Ascending aorta (tissue), 2 donors: ENCODE measurements around the gene PXDN. TPM values are rescaled to one million over a fixed set of nuclear protein-coding genes. Genes with fewer than 3 reads are reported as not detected.

Experiments used
- DNase-seq, 2 donors: peaks; one replicate each; pipeline ENCODE4 v3.0.0-alpha.2; 2019; ENCODE audit warnings: low spot score in 2 of 2
- H3K27ac ChIP-seq, 2 donors: fragments of 200-600 bp; sonication (generic); one replicate each; pipeline ENCODE4 v1.5.1; 2016 to 2017; ENCODE audit warnings: mild to moderate bottlenecking in 1 of 2
- H3K27me3 ChIP-seq: fragments of 200-600 bp; sonication (generic); one replicate; pipeline ENCODE4 v1.5.1; 2017
- H3K36me3 ChIP-seq, 2 donors: fragments of 200-600 bp; sonication (generic); one replicate each; pipeline ENCODE4 v1.5.1; 2016
- H3K4me1 ChIP-seq, 2 donors: fragments of 200-600 bp; sonication (generic); one replicate each; pipeline ENCODE4 v1.5.1; 2016 to 2017; ENCODE audit warnings: mild to moderate bottlenecking in 1 of 2
- H3K4me3 ChIP-seq, 2 donors: fragments of 200-600 bp; sonication (generic); one replicate each; pipeline ENCODE4 v1.5.1; 2016 to 2017; ENCODE audit warnings: mild to moderate bottlenecking in 1 of 2
- H3K9me3 ChIP-seq, 2 donors: fragments of 200-600 bp; sonication (generic); one replicate each; pipeline ENCODE4 v1.5.1; 2016
- CTCF ChIP-seq, 3 experiments: fragments of 200-600 bp in 2 of 3; fragments of 450-650 bp in 1 of 3; sonication (generic) in 2 of 3; IDR thresholded peaks; one replicate each; pipeline ENCODE4 v1.5.1; 2016 to 2019; ENCODE audit warnings: antibody characterized with exemption in 3 of 3, mild to moderate bottlenecking in 1 of 3, moderate library complexity in 1 of 3
- intact Hi-C: fragments of 100-400 bp; cut with DNase I; formaldehyde crosslinking; loops from one replicate; pipeline ENCODE4 v1.15.1; 2023
- total RNA-seq: library from RNA; depleted of rRNA; stranded (reverse); fragments of >200 nt; gene quantifications from one replicate; pipeline ENCODE4 v1.1.0, GENCODE V29; 2016

PXDN gene
- total RNA-seq, 1 donor from 2014 or later, result 188 TPM

- H3K4me3 ChIP-seq, result no peak overlapping the region
- no peaks in the 10 kb centered on the region for H3K9me3 ChIP-seq
- peak overlapping the region; percentile 49 to 58 for H3K27ac ChIP-seq
- intact Hi-C loops, result no loop called here
- peaks cover 4 to 26% of the 10 kb centered on the region in 2 donors for H3K4me1 ChIP-seq
- DNase-seq, result peak in 1 of 2 donors; percentile 53
- no peak for TF ChIP-seq CTCF (IDR thresholded peaks at IDR 0.05)
- no peaks in the 10 kb centered on the region for H3K27me3 ChIP-seq
- peaks cover 35 to 47% of the 10 kb centered on the region in 2 donors for H3K36me3 ChIP-seq
Measured at GRCh38 chr2:1645761-1646476, 98.4 kb downstream of the PXDN start.

GRCh38 chr2:1644427-1644826, 99.9 kb downstream of the PXDN start:
- Histone ChIP-seq H3K4me3 (no peak overlapping the region), H3K36me3 (peaks cover 36 to 61% of the 10 kb centered on the region in 2 donors), H3K27me3 (no peaks in the 10 kb centered on the region), H3K9me3 (no peaks in the 10 kb centered on the region), H3K27ac (no peak overlapping the region), H3K4me1 (peaks cover 3 to 18% of the 10 kb centered on the region in 2 donors)
- DNase-seq, result peak in 1 of 2 donors; percentile 40
- intact Hi-C loops, result loop anchor here (5.0 kb wide), 1 partner anchor 52 kb away; no protein-coding TSS in a partner anchor
- no peak for TF ChIP-seq CTCF (IDR thresholded peaks at IDR 0.05)

- Histone ChIP-seq H3K4me3 (peak overlapping the region in 1 of 2 donors; percentile 48), H3K27ac (peak overlapping the region; percentile 71), H3K27me3 (no peaks in the 10 kb centered on the region), H3K9me3 (no peaks in the 10 kb centered on the region), H3K36me3 (peaks cover 36 to 61% of the 10 kb centered on the region in 2 donors), H3K4me1 (peaks cover 3 to 18% of the 10 kb centered on the region in 2 donors)
- no peak for TF ChIP-seq CTCF (IDR thresholded peaks at IDR 0.05)
- DNase-seq, result peak in 1 of 2 donors; percentile 79
- intact Hi-C loops, result loop anchor here (1.0 to 5.0 kb wide), 2 partner anchors 8 to 51 kb away; no protein-coding TSS in a partner anchor
Measured at GRCh38 chr2:1642993-1643619, 101.2 kb downstream of the PXDN start.

- Histone ChIP-seq H3K36me3 (peaks cover 27 to 57% of the 10 kb centered on the region in 2 donors), H3K9me3 (no peaks in the 10 kb centered on the region), H3K4me3 (peak overlapping the region in 1 of 2 donors; percentile 48), H3K27me3 (no peaks in the 10 kb centered on the region), H3K27ac (peak overlapping the region; percentile 71), H3K4me1 (peaks cover 3 to 18% of the 10 kb centered on the region in 2 donors)
- peak in 1 of 2 donors; percentile 69 for DNase-seq
- TF ChIP-seq CTCF (IDR thresholded peaks at IDR 0.05), result no peak
- intact Hi-C loops, result loop anchor here (5.0 kb wide), 1 partner anchor 50 kb away; no protein-coding TSS in a partner anchor
Measured at GRCh38 chr2:1642066-1642861, 102.1 kb downstream of the PXDN start.

GRCh38 chr2:1641523-1641922, 102.8 kb downstream of the PXDN start:
- H3K27ac ChIP-seq, result peak overlapping the region; percentile 71
- H3K9me3 ChIP-seq, result no peaks in the 10 kb centered on the region
- no peak for TF ChIP-seq CTCF (IDR thresholded peaks at IDR 0.05)
- no peaks in the 10 kb centered on the region for H3K27me3 ChIP-seq
- peaks cover 23 to 58% of the 10 kb centered on the region in 2 donors for H3K36me3 ChIP-seq
- H3K4me3 ChIP-seq, result no peak overlapping the region
- peaks cover 3 to 18% of the 10 kb centered on the region in 2 donors for H3K4me1 ChIP-seq
- DNase-seq, result no peak
- intact Hi-C loops, result loop anchor here (5.0 kb wide), 1 partner anchor 49 kb away; no protein-coding TSS in a partner anchor
